CD4-positive, alpha-beta T cell treated with Interleukin-4 for 4 hours (primary cell): ENCODE measurements around the gene TDRD5.
A peak's percentile ranks its signal among the peaks of the same experiment; 100 is the strongest.
"Not testable (repeated sequence)": the region's sequence is repeated elsewhere in the genome, so short reads cannot be mapped to it uniquely, and the experiment has no call there.

Source experiments
- DNase-seq: peaks from one replicate; pipeline ENCODE4 v3.0.0-alpha.2; 2020

Gene TDRD5

GRCh38 chr1:179612361-179612760 lies 20.7 kb downstream of the TDRD5 start:
- no peak for DNase-seq

- no peak for DNase-seq
Observed at GRCh38 chr1:179630719-179631118, 39.1 kb downstream of the TDRD5 start.

- DNase-seq = no peak
Observed at GRCh38 chr1:179632868-179633267, 41.2 kb downstream of the TDRD5 start.

GRCh38 chr1:179637211-179637860 lies 45.7 kb downstream of the TDRD5 start:
- DNase-seq = no peak

- DNase-seq = no peak
Observed at GRCh38 chr1:179661018-179661417, 69.4 kb downstream of the TDRD5 start.

- no peak for DNase-seq
Observed at GRCh38 chr1:179663810-179664209, 72.2 kb downstream of the TDRD5 start.

GRCh38 chr1:179677882-179678281 lies 86.2 kb downstream of the TDRD5 start:
- DNase-seq = no peak

GRCh38 chr1:179694530-179694929 lies 102.9 kb downstream of the TDRD5 start:
- not testable (repeated sequence) for DNase-seq

GRCh38 chr1:179702946-179703539 lies 111.4 kb downstream of the TDRD5 start:
- DNase-seq = no peak

- peak; percentile 57 for DNase-seq
Observed at GRCh38 chr1:179706339-179706941, 114.8 kb downstream of the TDRD5 start.

- no peak for DNase-seq
Observed at GRCh38 chr1:179707406-179707805, 115.8 kb downstream of the TDRD5 start.

- DNase-seq = no peak
Observed at GRCh38 chr1:179708434-179709195, 117.0 kb downstream of the TDRD5 start.

- peak; percentile 12 for DNase-seq
Observed at GRCh38 chr1:179709841-179710329, 118.3 kb downstream of the TDRD5 start.

GRCh38 chr1:179714159-179714558 lies 122.5 kb downstream of the TDRD5 start:
- DNase-seq = no peak

GRCh38 chr1:179714623-179715022 lies 123.0 kb downstream of the TDRD5 start:
- DNase-seq = no peak

- no peak for DNase-seq
Observed at GRCh38 chr1:179719272-179719671, 127.6 kb downstream of the TDRD5 start.

- DNase-seq = no peak
Observed at GRCh38 chr1:179728271-179728670, 136.6 kb downstream of the TDRD5 start.

- DNase-seq = no peak
Observed at GRCh38 chr1:179729881-179730280, 138.2 kb downstream of the TDRD5 start.

GRCh38 chr1:179731643-179732042 lies 140.0 kb downstream of the TDRD5 start:
- no peak for DNase-seq
